OCI-LY3 (cell line): ENCODE results near the gene BRD4.

Experiments
- H2AFZ ChIP-seq: fragments of 200-600, 300-600 bp; shearing (Covaris generic); 2 replicates; pipeline ENCODE4 v1.6.0; 2014; ENCODE audit warnings: antibody characterized with exemption, low read depth, low read length
- H3K27ac ChIP-seq: fragments of 200-600, 300-600 bp; sonication (generic); 2 replicates; pipeline ENCODE4 v1.5.1; 2014; ENCODE audit warnings: mild to moderate bottlenecking, low read length, moderate library complexity, mixed read lengths
- H3K27me3 ChIP-seq: fragments of 200-600, 300-600 bp; sonication (generic); 2 replicates; pipeline ENCODE4 v1.6.1; 2014; ENCODE audit warnings: low read depth, low read length, mixed read lengths
- H3K36me3 ChIP-seq: fragments of 200-600, 300-600 bp; sonication (generic); replicated peaks from 2 replicates; pipeline ENCODE3; 2014; ENCODE audit warnings: low read depth, low read length, mixed read lengths
- H3K4me1 ChIP-seq: fragments of 300-600, 200-600 bp; sonication (generic); 2 replicates; pipeline ENCODE4 v1.6.1; 2014; ENCODE audit warnings: low read length, mixed read lengths
- H3K4me2 ChIP-seq: fragments of 200-600, 300-600 bp; sonication (generic); 2 replicates; pipeline ENCODE4 v1.6.1; 2014; ENCODE audit warnings: low read length, mixed read lengths
- H3K4me3 ChIP-seq: fragments of 300-600, 200-600 bp; sonication (generic); 2 replicates; pipeline ENCODE4 v1.5.1; 2014; ENCODE audit warnings: antibody characterized with exemption, mild to moderate bottlenecking, low read length, moderate library complexity
- H3K79me2 ChIP-seq: fragments of 300-600, 200-600 bp; shearing (Covaris generic); 2 replicates; pipeline ENCODE4 v1.6.1; 2014; ENCODE audit warnings: mild to moderate bottlenecking, low read length, mixed read lengths
- H3K9ac ChIP-seq: fragments of 300-600, 200-600 bp; shearing (Covaris generic); 2 replicates; pipeline ENCODE4 v1.6.0; 2014; ENCODE audit warnings: mild to moderate bottlenecking, low read length, moderate library complexity
- H3K9me3 ChIP-seq: fragments of 200-600, 300-600 bp; shearing (Covaris generic); 2 replicates; pipeline ENCODE4 v1.6.1; 2014; ENCODE audit warnings: low read length, mixed read lengths; ENCODE audit not compliant: insufficient read depth
- H4K20me1 ChIP-seq: fragments of 200-600, 300-600 bp; sonication (generic); 2 replicates; pipeline ENCODE4 v1.6.1; 2016; ENCODE audit warnings: low read length, mixed read lengths; ENCODE audit not compliant: insufficient read depth
- CTCF ChIP-seq: fragments of 200-600, 300-600 bp; sonication (generic); IDR thresholded peaks from 2 replicates; pipeline ENCODE4 v1.5.1; 2014; ENCODE audit warnings: antibody characterized with exemption, low read length, low read depth
- EZH2phosphoT487 ChIP-seq: fragments of 200-600 bp; shearing (Covaris generic); IDR thresholded peaks from 2 replicates; pipeline ENCODE4 v1.6.1; 2018; ENCODE audit warnings: antibody characterized with exemption, mixed run types, low read depth

Gene BRD4

GRCh38 chr19:15374105-15374651 lies 41.8 kb upstream of the BRD4 start:
- no peak overlapping the region for H2AFZ ChIP-seq
- H3K27me3 ChIP-seq: no peaks in the 10 kb centered on the region
- H3K9ac ChIP-seq: no peak overlapping the region
- H3K4me3 ChIP-seq: no peak overlapping the region
- peaks cover 55% of the 10 kb centered on the region for H3K36me3 ChIP-seq
- H3K27ac ChIP-seq: no peak overlapping the region
- H3K79me2 ChIP-seq: peaks cover 81% of the 10 kb centered on the region
- TF ChIP-seq EZH2phosphoT487 (no peak), CTCF (no peak)
- H4K20me1 ChIP-seq: peaks cover 47% of the 10 kb centered on the region
- H3K4me1 ChIP-seq: peaks cover 12% of the 10 kb centered on the region
- H3K4me2 ChIP-seq: no peak overlapping the region
- H3K9me3 ChIP-seq: no peaks in the 10 kb centered on the region

GRCh38 chr19:15373644-15374043 lies 41.3 kb upstream of the BRD4 start:
- Histone ChIP-seq H3K4me3 (no peak overlapping the region), H3K27ac (no peak overlapping the region), H3K79me2 (peaks cover 75% of the 10 kb centered on the region), H4K20me1 (peaks cover 47% of the 10 kb centered on the region), H2AFZ (no peak overlapping the region), H3K4me2 (no peak overlapping the region), H3K36me3 (peaks cover 60% of the 10 kb centered on the region), H3K9me3 (no peaks in the 10 kb centered on the region), H3K4me1 (peaks cover 12% of the 10 kb centered on the region), H3K9ac (no peak overlapping the region), H3K27me3 (no peaks in the 10 kb centered on the region)
- no peak for TF ChIP-seq EZH2phosphoT487
- TF ChIP-seq CTCF: no peak

- Histone ChIP-seq H3K79me2 (peaks cover 68% of the 10 kb centered on the region), H3K27me3 (no peaks in the 10 kb centered on the region), H3K4me2 (no peak overlapping the region), H2AFZ (no peak overlapping the region), H3K27ac (no peak overlapping the region), H3K4me1 (peaks cover 12% of the 10 kb centered on the region), H3K9ac (no peak overlapping the region), H3K36me3 (peaks cover 68% of the 10 kb centered on the region), H3K4me3 (no peak overlapping the region), H3K9me3 (no peaks in the 10 kb centered on the region), H4K20me1 (peaks cover 43% of the 10 kb centered on the region)
- TF ChIP-seq CTCF (no peak), EZH2phosphoT487 (no peak)
Measured at GRCh38 chr19:15372891-15373301, 40.6 kb upstream of the BRD4 start.

GRCh38 chr19:15372470-15372869 lies 40.1 kb upstream of the BRD4 start:
- H3K36me3 ChIP-seq: peaks cover 72% of the 10 kb centered on the region

More at GRCh38 chr19:15372470-15372869, 40.1 kb upstream of the BRD4 start:
- Histone ChIP-seq H3K4me3 (no peak overlapping the region), H3K9ac (no peak overlapping the region), H4K20me1 (peaks cover 39% of the 10 kb centered on the region), H3K27me3 (no peaks in the 10 kb centered on the region), H2AFZ (no peak overlapping the region), H3K4me1 (peaks cover 8% of the 10 kb centered on the region), H3K9me3 (no peaks in the 10 kb centered on the region), H3K4me2 (no peak overlapping the region), H3K27ac (no peak overlapping the region), H3K79me2 (peaks cover 63% of the 10 kb centered on the region)
- TF ChIP-seq CTCF (no peak), EZH2phosphoT487 (no peak)
